ENCODE results near the gene RCBTB2. TPM values are rescaled to one million over a fixed set of nuclear protein-coding genes. Genes with fewer than 3 reads are reported as not detected.

RCBTB2 gene
- total RNA-seq, 1 donor, result 10.5 TPM

DNA sequence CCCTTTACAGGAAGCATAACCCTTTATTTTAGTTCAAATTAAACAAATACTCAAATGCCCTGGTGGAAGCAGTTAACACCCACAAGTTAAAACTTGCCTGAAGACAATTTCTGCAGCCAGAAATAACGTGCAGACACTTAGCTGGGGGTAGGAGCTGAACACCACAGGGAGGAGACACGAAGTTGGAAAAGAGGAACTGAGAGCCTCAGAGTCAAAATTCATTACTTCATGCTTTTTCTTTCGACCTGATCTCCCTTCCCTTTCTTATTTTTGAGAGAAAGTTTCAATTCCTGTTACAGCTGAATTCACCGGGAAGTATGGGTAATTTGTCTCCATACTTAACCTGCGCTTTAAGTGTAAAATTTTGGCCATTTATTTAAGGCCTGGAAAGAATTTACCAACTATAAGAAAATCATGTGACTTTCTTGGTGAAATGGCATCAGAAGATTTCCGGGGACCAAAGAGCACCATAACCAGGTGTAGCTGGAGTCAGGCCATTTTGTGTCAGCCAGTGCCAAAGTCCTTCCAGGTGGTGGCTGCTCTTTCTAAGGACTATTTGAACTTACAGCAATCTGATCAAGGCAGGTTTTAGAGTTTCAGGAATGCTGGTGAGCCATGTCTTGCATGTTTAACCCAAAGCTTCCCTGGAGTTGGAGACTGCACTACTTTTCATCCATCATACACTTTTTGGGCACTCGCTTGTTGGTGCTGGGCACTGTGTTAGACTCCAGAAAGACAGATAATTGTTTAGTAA lies 46.5 kb upstream of the RCBTB2 start:
- Histone ChIP-seq H3K79me2 (ENCODE audit: insufficient read depth, low read length) (no peaks in the 10 kb centered on the region), H3K4me3 (ENCODE audit: insufficient read depth, low read length) (no peak overlapping the region), H3K4me2 (ENCODE audit: insufficient read depth, low read length) (no peak overlapping the region), H2AFZ (ENCODE audit: low read length) (peak overlapping the region; percentile 16), H3K4me1 (ENCODE audit: insufficient read depth, low read length) (peaks cover 9% of the 10 kb centered on the region), H4K20me1 (ENCODE audit: insufficient read depth, low read length) (no peaks in the 10 kb centered on the region), H3K27ac (ENCODE audit: low read depth, low read length) (no peak overlapping the region), H3K36me3 (ENCODE audit: insufficient read depth, low read length) (no peaks in the 10 kb centered on the region), H3K27me3 (ENCODE audit: insufficient read depth, low read length) (peaks cover 15% of the 10 kb centered on the region), H3K9me3 (ENCODE audit: low read depth, low read length) (no peaks in the 10 kb centered on the region)
- DNase-seq (ENCODE audit: insufficient read length, low spot score, missing footprints), result no peak
- TF ChIP-seq, protein P1, sequence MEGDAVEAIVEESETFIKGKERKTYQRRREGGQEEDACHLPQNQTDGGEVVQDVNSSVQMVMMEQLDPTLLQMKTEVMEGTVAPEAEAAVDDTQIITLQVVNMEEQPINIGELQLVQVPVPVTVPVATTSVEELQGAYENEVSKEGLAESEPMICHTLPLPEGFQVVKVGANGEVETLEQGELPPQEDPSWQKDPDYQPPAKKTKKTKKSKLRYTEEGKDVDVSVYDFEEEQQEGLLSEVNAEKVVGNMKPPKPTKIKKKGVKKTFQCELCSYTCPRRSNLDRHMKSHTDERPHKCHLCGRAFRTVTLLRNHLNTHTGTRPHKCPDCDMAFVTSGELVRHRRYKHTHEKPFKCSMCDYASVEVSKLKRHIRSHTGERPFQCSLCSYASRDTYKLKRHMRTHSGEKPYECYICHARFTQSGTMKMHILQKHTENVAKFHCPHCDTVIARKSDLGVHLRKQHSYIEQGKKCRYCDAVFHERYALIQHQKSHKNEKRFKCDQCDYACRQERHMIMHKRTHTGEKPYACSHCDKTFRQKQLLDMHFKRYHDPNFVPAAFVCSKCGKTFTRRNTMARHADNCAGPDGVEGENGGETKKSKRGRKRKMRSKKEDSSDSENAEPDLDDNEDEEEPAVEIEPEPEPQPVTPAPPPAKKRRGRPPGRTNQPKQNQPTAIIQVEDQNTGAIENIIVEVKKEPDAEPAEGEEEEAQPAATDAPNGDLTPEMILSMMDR (IDR thresholded peaks at IDR 0.05; ENCODE audit: extremely low read depth, low read depth, low read length), result no peak

DNA sequence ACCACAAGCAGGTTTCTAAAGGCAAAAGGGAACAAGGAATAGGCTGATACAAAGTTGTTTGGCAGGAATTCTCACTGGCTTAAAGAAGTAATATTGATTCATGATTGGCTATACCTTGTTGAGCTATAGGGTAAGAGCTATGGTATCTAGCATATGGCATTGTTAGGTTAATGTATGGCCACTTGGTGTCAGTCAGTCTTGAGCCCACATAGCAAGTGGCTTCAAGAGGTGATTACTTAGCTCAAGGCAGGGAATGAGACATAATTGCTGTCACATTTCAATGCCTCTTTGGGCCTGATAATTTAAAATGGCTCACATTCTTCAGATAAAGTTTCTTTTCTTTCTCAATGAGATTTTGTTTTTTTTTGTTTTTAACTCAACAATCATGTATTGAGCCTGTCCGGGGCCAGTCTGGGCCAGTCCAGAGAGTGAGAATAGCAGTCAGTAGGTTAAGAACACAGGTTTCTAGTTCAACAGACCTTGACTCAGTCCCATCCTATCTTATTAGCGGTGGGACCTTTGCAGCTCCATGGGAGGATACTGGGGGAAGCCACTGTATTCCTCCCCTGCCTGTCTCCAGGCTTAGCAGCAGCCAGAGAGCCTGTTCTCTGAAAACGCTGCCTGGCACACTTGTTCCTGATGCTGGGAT lies 45.8 kb upstream of the RCBTB2 start:
- Histone ChIP-seq H3K27me3 (ENCODE audit: insufficient read depth, low read length) (peaks cover 14% of the 10 kb centered on the region), H3K4me1 (ENCODE audit: insufficient read depth, low read length) (peaks cover 6% of the 10 kb centered on the region), H3K79me2 (ENCODE audit: insufficient read depth, low read length) (no peaks in the 10 kb centered on the region), H3K4me3 (ENCODE audit: insufficient read depth, low read length) (no peak overlapping the region), H3K36me3 (ENCODE audit: insufficient read depth, low read length) (no peaks in the 10 kb centered on the region), H3K27ac (ENCODE audit: low read depth, low read length) (no peak overlapping the region), H2AFZ (ENCODE audit: low read length) (peak overlapping the region; percentile 16), H3K9me3 (ENCODE audit: low read depth, low read length) (no peaks in the 10 kb centered on the region), H3K4me2 (ENCODE audit: insufficient read depth, low read length) (no peak overlapping the region), H4K20me1 (ENCODE audit: insufficient read depth, low read length) (no peaks in the 10 kb centered on the region)
- TF ChIP-seq, protein P1 (IDR thresholded peaks at IDR 0.05; ENCODE audit: extremely low read depth, low read depth, low read length), result no peak
- DNase-seq (ENCODE audit: insufficient read length, low spot score, missing footprints), result no peak

DNA sequence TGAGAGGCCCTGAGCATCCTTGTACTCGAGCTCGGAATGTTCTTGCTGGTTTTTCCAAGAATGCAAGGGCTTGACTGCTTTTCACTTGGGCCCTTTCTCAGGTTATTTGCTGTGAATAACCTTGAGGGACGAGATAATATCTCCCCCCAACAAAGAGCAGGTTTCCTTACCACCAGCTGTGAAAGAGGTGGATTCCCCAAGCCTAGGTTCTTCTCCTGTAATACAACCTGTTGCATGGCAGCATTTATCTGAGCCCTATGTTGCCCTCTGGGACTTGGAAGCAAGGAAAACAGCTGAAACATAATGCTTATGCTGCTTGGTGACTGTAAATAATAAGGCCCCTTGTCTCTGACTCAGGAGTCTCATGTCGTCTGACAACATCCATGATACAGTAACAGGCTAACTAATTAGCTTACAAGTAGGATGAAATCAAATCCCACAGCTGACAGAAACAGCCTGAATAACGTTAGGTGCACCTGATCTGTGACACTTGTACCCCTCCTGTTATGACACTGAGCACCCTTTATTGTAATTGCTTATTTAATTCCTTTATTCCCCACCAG lies 43.6 kb upstream of the RCBTB2 start:
- TF ChIP-seq, protein P1 (IDR thresholded peaks at IDR 0.05; ENCODE audit: extremely low read depth, low read depth, low read length), result no peak
- H3K4me1 ChIP-seq (ENCODE audit: insufficient read depth, low read length), result peaks cover 10% of the 10 kb centered on the region
- no peak overlapping the region for H3K4me2 ChIP-seq (ENCODE audit: insufficient read depth, low read length)
- H4K20me1 ChIP-seq (ENCODE audit: insufficient read depth, low read length), result no peaks in the 10 kb centered on the region
- no peaks in the 10 kb centered on the region for H3K36me3 ChIP-seq (ENCODE audit: insufficient read depth, low read length)
- H3K27me3 ChIP-seq (ENCODE audit: insufficient read depth, low read length), result peaks cover 1% of the 10 kb centered on the region
- no peak for DNase-seq (ENCODE audit: insufficient read length, low spot score, missing footprints)
- no peak overlapping the region for H3K27ac ChIP-seq (ENCODE audit: low read depth, low read length)
- H3K4me3 ChIP-seq (ENCODE audit: insufficient read depth, low read length), result no peak overlapping the region
- H2AFZ ChIP-seq (ENCODE audit: low read length), result no peak overlapping the region
- H3K79me2 ChIP-seq (ENCODE audit: insufficient read depth, low read length), result no peaks in the 10 kb centered on the region
- H3K9me3 ChIP-seq (ENCODE audit: low read depth, low read length), result no peaks in the 10 kb centered on the region

DNA sequence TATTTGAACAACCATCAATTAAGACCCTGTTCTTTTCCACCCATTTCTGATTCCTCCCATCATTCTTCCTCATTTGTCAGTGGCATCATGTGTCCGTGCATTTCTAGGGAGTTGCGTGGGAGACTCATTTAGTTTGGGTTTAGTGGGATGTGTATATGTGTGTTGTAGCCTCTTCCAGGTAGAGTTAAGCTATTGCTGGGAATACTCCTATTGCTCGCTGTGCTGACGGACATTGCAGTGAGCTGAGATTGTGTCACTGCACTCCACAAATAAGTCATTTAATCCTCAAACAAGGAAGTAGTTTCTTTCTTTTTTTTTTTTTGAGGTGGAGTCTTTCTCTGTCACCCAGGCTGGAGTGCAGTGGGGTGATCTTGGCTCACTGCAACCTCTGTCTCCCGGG lies 42.2 kb upstream of the RCBTB2 start:
- H2AFZ ChIP-seq (ENCODE audit: low read length), result no peak overlapping the region
- no peaks in the 10 kb centered on the region for H3K9me3 ChIP-seq (ENCODE audit: low read depth, low read length)
- peaks cover 14% of the 10 kb centered on the region for H3K4me1 ChIP-seq (ENCODE audit: insufficient read depth, low read length)
- TF ChIP-seq, protein P1 (IDR thresholded peaks at IDR 0.05; ENCODE audit: extremely low read depth, low read depth, low read length), result no peak
- H3K27me3 ChIP-seq (ENCODE audit: insufficient read depth, low read length), result no peaks in the 10 kb centered on the region
- no peak overlapping the region for H3K4me3 ChIP-seq (ENCODE audit: insufficient read depth, low read length)
- H3K27ac ChIP-seq (ENCODE audit: low read depth, low read length), result no peak overlapping the region
- H4K20me1 ChIP-seq (ENCODE audit: insufficient read depth, low read length), result no peaks in the 10 kb centered on the region
- H3K36me3 ChIP-seq (ENCODE audit: insufficient read depth, low read length), result no peaks in the 10 kb centered on the region
- no peak overlapping the region for H3K4me2 ChIP-seq (ENCODE audit: insufficient read depth, low read length)
- H3K79me2 ChIP-seq (ENCODE audit: insufficient read depth, low read length), result no peaks in the 10 kb centered on the region
- DNase-seq (ENCODE audit: insufficient read length, low spot score, missing footprints), result no peak

Data from osteoblast (primary cell).